ENCODE measurements around the gene C18orf63.
A peak's percentile ranks its signal among the peaks of the same experiment; 100 is the strongest.
"Not testable (repeated sequence)": the region's sequence is repeated elsewhere in the genome, so short reads cannot be mapped to it uniquely, and the experiment has no call there.

Gene C18orf63

DNA sequence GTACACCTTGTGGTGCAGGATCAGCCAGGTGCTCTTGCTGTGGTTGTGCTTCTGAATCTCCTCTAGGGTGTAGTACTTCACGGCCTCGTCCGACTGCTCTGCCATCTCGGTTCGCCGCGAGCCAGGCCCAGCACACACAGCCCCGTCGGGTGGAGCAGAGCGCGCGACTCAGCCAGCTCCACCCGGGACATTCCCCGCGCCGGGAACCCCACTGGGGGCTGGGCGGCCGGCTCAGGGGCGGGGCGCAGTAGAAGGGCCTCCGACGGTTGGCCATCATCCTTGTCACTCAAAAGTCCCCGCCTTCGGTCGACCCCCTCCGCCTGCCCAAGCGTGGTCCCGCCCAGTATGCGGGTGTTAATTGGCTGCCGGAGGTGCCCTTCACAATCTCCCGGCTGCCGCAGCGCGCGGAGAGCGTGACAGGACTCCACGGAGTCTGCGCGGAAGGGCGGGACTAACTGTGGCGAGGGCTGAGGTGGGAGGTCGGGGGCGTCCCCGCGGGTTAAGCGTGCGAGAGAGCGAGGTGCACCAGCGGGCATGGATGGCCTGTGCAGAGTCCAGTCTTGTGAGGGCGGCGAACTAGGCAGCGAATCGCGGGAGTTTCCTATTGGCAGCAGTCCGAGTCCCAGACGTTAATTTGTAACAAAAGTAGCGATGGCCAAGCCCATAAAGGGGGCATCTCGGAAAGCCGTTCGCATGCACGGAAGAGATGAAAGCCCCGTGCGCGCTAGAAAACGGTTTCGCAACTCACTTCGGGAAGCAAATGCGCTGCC is 23.7 kb upstream of the C18orf63 start, which contains the start of gene CYB5A:
CYB5A (minus strand) TSS at position 193 of the 770 bp plus-strand sequence; CDS start at position 105, 88 bp downstream.
- Mint-ChIP-seq H3K27ac (peak within 1 kb of the TSS in 2 of 3 experiments; percentile 47 to 72), H3K36me3 (ENCODE audit: low read depth) (no peaks in the 10 kb centered on the region), H3K27me3 (ENCODE audit: low read depth) (no peaks in the 10 kb centered on the region), H3K9me3 (no peaks in the 10 kb centered on the region), H3K4me1 (peaks cover 21% of the 10 kb centered on the region), H3K4me3 (no peak within 1 kb of the TSS)
- TF ChIP-seq, protein P1, sequence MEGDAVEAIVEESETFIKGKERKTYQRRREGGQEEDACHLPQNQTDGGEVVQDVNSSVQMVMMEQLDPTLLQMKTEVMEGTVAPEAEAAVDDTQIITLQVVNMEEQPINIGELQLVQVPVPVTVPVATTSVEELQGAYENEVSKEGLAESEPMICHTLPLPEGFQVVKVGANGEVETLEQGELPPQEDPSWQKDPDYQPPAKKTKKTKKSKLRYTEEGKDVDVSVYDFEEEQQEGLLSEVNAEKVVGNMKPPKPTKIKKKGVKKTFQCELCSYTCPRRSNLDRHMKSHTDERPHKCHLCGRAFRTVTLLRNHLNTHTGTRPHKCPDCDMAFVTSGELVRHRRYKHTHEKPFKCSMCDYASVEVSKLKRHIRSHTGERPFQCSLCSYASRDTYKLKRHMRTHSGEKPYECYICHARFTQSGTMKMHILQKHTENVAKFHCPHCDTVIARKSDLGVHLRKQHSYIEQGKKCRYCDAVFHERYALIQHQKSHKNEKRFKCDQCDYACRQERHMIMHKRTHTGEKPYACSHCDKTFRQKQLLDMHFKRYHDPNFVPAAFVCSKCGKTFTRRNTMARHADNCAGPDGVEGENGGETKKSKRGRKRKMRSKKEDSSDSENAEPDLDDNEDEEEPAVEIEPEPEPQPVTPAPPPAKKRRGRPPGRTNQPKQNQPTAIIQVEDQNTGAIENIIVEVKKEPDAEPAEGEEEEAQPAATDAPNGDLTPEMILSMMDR (IDR thresholded peaks at IDR 0.05; ENCODE audit: unreplicated experiment in 3 of 3): no peak

DNA sequence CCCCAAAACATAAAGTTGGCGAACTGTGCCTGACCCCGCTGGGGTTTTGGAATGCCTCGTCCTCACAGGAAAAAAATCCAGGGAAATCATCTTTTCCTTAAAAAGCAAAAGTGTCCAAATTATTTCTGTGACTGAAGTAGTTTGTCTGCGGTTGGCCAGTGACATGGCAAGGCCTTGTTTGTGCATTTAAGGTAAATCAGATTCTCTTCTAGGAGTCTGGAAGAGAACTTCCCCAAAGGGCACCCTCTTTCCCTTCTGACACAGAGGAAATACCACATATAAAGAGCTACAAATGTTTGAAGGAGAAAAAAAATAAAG is 23.1 kb upstream of the C18orf63 start:
- no peaks in the 10 kb centered on the region for H3K9me3 Mint-ChIP-seq
- H3K4me1 Mint-ChIP-seq: peaks cover 17% of the 10 kb centered on the region
- H3K36me3 Mint-ChIP-seq (ENCODE audit: low read depth): no peaks in the 10 kb centered on the region
- no peak overlapping the region for H3K27ac Mint-ChIP-seq
- TF ChIP-seq, protein P1 (IDR thresholded peaks at IDR 0.05; ENCODE audit: unreplicated experiment in 3 of 3): no peak
- H3K4me3 Mint-ChIP-seq: no peak overlapping the region
- H3K27me3 Mint-ChIP-seq (ENCODE audit: low read depth): no peaks in the 10 kb centered on the region

DNA sequence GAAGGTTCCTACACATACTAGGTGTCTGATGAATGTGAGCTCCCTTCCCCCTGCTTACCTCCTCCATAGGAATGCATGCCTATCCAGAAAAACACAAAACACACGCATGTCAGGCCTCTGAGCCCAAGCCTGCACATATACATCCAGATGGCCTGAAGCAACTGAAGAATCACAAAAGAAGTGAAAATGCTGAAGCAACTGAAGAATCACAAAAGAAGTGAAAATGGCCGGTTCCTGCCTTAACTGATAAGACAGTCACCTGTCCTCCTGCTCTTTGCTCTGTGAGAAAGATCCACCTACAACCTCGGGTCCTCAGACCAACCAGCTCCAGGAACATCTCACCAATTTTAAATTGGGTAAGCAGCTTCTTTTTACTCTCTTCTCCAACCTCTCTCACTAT is 22.7 kb upstream of the C18orf63 start:
- not testable (repeated sequence) for H3K9me3 Mint-ChIP-seq; H3K36me3 Mint-ChIP-seq (ENCODE audit: low read depth); H3K27me3 Mint-ChIP-seq (ENCODE audit: low read depth); H3K4me3 Mint-ChIP-seq; H3K27ac Mint-ChIP-seq
- H3K4me1 Mint-ChIP-seq: peaks cover 12% of the 10 kb centered on the region

DNA sequence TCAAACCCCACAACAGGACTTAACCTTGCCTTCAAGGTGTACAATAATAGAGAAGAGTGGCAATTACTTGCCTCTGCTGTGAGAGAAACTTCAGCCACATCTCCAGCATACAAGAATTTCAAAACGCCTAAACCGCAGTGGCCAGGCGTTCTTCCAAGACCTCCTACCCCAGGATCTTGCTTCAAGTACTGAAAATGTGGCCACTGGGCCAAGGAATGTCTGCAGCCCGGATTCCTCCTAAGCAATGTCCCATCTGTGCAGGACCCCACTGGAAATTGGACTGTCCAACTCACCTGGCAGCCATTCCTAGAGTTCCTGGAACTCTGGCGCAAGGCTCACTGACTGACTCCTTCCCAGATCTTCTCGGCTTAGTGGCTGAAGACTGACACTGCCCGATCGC is 21.1 kb upstream of the C18orf63 start:
- peaks cover 4% of the 10 kb centered on the region for H3K4me1 Mint-ChIP-seq
- no peaks in the 10 kb centered on the region for H3K27me3 Mint-ChIP-seq (ENCODE audit: low read depth)
- no peak overlapping the region for H3K27ac Mint-ChIP-seq
- H3K36me3 Mint-ChIP-seq (ENCODE audit: low read depth): no peaks in the 10 kb centered on the region
- H3K9me3 Mint-ChIP-seq: peaks cover 2% of the 10 kb centered on the region
- no peak overlapping the region for H3K4me3 Mint-ChIP-seq
- TF ChIP-seq, protein P1 (IDR thresholded peaks at IDR 0.05; ENCODE audit: unreplicated experiment in 3 of 3): no peak

DNA sequence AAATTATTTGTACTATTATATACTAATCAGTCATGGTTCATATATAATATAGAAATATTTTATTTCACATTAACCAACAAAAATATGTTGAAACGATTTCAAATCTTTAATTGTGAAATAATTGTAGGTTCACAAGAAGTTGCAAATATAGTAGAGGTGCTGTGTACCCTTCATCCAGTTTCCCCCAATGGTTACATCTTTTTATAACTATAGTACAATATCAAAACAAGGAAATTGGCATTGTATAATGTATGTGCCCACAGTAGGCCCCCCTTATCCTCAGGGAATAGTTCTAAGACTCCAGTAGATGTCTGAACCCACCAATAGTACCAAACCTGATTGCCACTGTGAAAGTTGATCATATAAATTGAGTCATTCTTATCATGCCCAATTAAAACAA is 16.5 kb upstream of the C18orf63 start:
- Mint-ChIP-seq H3K4me1 (no peaks in the 10 kb centered on the region), H3K4me3 (no peak overlapping the region), H3K27ac (no peak overlapping the region), H3K27me3 (ENCODE audit: low read depth) (no peaks in the 10 kb centered on the region), H3K9me3 (peaks cover 2% of the 10 kb centered on the region), H3K36me3 (ENCODE audit: low read depth) (no peaks in the 10 kb centered on the region)
- TF ChIP-seq, protein P1 (IDR thresholded peaks at IDR 0.05; ENCODE audit: unreplicated experiment in 3 of 3): no peak

DNA sequence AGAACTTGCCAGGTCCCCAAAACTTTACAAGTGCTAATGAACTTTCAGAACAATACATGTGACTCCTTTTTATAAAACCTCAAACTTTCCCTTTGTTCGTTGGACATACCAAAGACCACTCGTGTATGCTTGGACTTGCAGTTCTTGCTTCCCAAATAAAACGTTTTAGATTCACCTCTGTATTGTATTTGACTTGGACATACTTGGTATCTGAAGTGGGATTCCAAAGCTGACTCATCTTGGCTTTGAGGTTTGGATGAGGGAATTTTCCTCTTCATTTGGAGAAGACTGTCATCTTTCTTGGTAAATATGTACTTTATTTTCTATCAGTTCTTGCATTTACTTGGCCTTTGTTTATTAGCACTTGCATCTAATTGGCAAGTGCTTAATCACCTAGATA is 15.9 kb upstream of the C18orf63 start:
- TF ChIP-seq, protein P1 (IDR thresholded peaks at IDR 0.05; ENCODE audit: unreplicated experiment in 3 of 3): no peak

More for the DNA sequence above, 15.9 kb upstream of the C18orf63 start:
- Mint-ChIP-seq H3K4me1 (no peaks in the 10 kb centered on the region), H3K36me3 (ENCODE audit: low read depth) (no peaks in the 10 kb centered on the region), H3K9me3 (peaks cover 2% of the 10 kb centered on the region), H3K27me3 (ENCODE audit: low read depth) (no peaks in the 10 kb centered on the region), H3K27ac (no peak overlapping the region), H3K4me3 (no peak overlapping the region)
